HG02588 (cell line): ENCODE data around the gene CACFD1.
"Not testable (repeated sequence)": the region's sequence is repeated elsewhere in the genome, so short reads cannot be mapped to it uniquely, and the experiment has no call there.

Source experiments
- ATAC-seq: cut with Tn5 transposase; IDR thresholded peaks from one replicate; pipeline ENCODE4 v1.9.1; 2021; ENCODE audit warnings: mild to moderate bottlenecking, moderate library complexity; ENCODE audit not compliant: unreplicated experiment

The CACFD1 gene

GRCh38 chr9:133439337-133439736 is 20.4 kb upstream of the CACFD1 start:
- ATAC-seq: no peak

- no peak for ATAC-seq
Measured at GRCh38 chr9:133440874-133441273, 18.9 kb upstream of the CACFD1 start.

- ATAC-seq: no peak
Measured at GRCh38 chr9:133441571-133441970, 18.2 kb upstream of the CACFD1 start.

- no peak for ATAC-seq
Measured at GRCh38 chr9:133443248-133443647, 16.5 kb upstream of the CACFD1 start.

GRCh38 chr9:133443982-133444381 is 15.8 kb upstream of the CACFD1 start:
- no peak for ATAC-seq

GRCh38 chr9:133445293-133445969 is 14.3 kb upstream of the CACFD1 start:
- ATAC-seq: no peak

- ATAC-seq: no peak
Measured at GRCh38 chr9:133448487-133448972, 11.2 kb upstream of the CACFD1 start.

- ATAC-seq: no peak
Measured at GRCh38 chr9:133449760-133450159, 10.0 kb upstream of the CACFD1 start.

- not testable (repeated sequence) for ATAC-seq
Measured at GRCh38 chr9:133451865-133452264, 7.9 kb upstream of the CACFD1 start.

- no peak for ATAC-seq
Measured at GRCh38 chr9:133452562-133452961, 7.2 kb upstream of the CACFD1 start.

GRCh38 chr9:133453651-133454050 is 6.1 kb upstream of the CACFD1 start:
- no peak for ATAC-seq

- ATAC-seq: no peak
Measured at GRCh38 chr9:133454325-133454724, 5.5 kb upstream of the CACFD1 start.

GRCh38 chr9:133454943-133455673 is 4.7 kb upstream of the CACFD1 start:
- ATAC-seq: no peak

GRCh38 chr9:133455936-133456335 is 3.8 kb upstream of the CACFD1 start:
- ATAC-seq: no peak

- ATAC-seq: no peak
Measured at GRCh38 chr9:133456409-133456808, 3.4 kb upstream of the CACFD1 start.

GRCh38 chr9:133457233-133457632 is 2.5 kb upstream of the CACFD1 start:
- ATAC-seq: no peak

- no peak for ATAC-seq
Measured at GRCh38 chr9:133457748-133458147, 2.0 kb upstream of the CACFD1 start.

GRCh38 chr9:133458643-133459312 is 1.0 kb upstream of the CACFD1 start:
- no peak for ATAC-seq

- peak; percentile 17 for ATAC-seq
Measured at GRCh38 chr9:133460405-133461175, 812 bp downstream of the CACFD1 start.

GRCh38 chr9:133461975-133462374 is 2.2 kb downstream of the CACFD1 start:
- ATAC-seq: no peak

- no peak for ATAC-seq
Measured at GRCh38 chr9:133463234-133463863, 3.6 kb downstream of the CACFD1 start.
